ENCODE measurements around the gene NTHL1. TPM values are rescaled to one million over a fixed set of nuclear protein-coding genes. Genes with fewer than 3 reads are reported as not detected.

NTHL1 gene
- total and polyA plus RNA-seq, 2 of the 4 experiments (the other 2 are of a cell fraction): 22.8 to 28.0 TPM

GRCh38 chr16:2031081-2031577 is 16.5 kb downstream of the NTHL1 start:
- H2AK5ac ChIP-seq (ENCODE audit: low read depth, low read length): no peak overlapping the region
- H3K23ac ChIP-seq (ENCODE audit: low read depth, low read length): no peak overlapping the region
- H3K4me1 ChIP-seq (ENCODE audit: control insufficient read depth, insufficient read depth, low read length): peaks cover 47% of the 10 kb centered on the region
- no peak overlapping the region for H3K9ac ChIP-seq (ENCODE audit: low read depth, low read length)
- H4K20me1 ChIP-seq (ENCODE audit: insufficient read depth, low read length): peaks cover 15% of the 10 kb centered on the region
- peaks cover 13% of the 10 kb centered on the region for H3K9me1 ChIP-seq (ENCODE audit: insufficient read depth, low read length)
- DNase-seq: no peak
- POLR2A ChIA-PET (ENCODE audit: unreplicated experiment): no interaction called here
- intact Hi-C loops (cut with micrococcal nuclease): no loop called here
- no peaks in the 10 kb centered on the region for H3K9me3 ChIP-seq (ENCODE audit: control insufficient read depth, insufficient read depth, low read length)
- in situ Hi-C loops (cut with MboI; ENCODE audit: low sequenced_read_pairs): no loop called here
- no peak for TF ChIP-seq FOS (IDR thresholded peaks at IDR 0.05; ENCODE audit: low read depth, low read length)
- TF ChIP-seq BHLHE40 (IDR thresholded peaks at IDR 0.05; ENCODE audit: low read depth, low read length): no peak
- TF ChIP-seq POLR2A (IDR thresholded peaks at IDR 0.05; ENCODE audit: low read depth, low read length): no peak
- no peak for TF ChIP-seq RAD21 (IDR thresholded peaks at IDR 0.05; ENCODE audit: low read length)
- TF ChIP-seq, protein P1, sequence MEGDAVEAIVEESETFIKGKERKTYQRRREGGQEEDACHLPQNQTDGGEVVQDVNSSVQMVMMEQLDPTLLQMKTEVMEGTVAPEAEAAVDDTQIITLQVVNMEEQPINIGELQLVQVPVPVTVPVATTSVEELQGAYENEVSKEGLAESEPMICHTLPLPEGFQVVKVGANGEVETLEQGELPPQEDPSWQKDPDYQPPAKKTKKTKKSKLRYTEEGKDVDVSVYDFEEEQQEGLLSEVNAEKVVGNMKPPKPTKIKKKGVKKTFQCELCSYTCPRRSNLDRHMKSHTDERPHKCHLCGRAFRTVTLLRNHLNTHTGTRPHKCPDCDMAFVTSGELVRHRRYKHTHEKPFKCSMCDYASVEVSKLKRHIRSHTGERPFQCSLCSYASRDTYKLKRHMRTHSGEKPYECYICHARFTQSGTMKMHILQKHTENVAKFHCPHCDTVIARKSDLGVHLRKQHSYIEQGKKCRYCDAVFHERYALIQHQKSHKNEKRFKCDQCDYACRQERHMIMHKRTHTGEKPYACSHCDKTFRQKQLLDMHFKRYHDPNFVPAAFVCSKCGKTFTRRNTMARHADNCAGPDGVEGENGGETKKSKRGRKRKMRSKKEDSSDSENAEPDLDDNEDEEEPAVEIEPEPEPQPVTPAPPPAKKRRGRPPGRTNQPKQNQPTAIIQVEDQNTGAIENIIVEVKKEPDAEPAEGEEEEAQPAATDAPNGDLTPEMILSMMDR (conservative IDR thresholded peaks at IDR 0.05; ENCODE audit: low read depth, low read length): no peak
- no peak for TF ChIP-seq NFE2L2 (IDR thresholded peaks at IDR 0.05; ENCODE audit: low read depth, low read length)
- no peak for TF ChIP-seq MXI1 (IDR thresholded peaks at IDR 0.05; ENCODE audit: borderline replicate concordance, low read depth, low read length)
- no peak for TF ChIP-seq CEBPB (IDR thresholded peaks at IDR 0.05; ENCODE audit: low read depth, low read length)
- no peak for TF ChIP-seq RCOR1 (IDR thresholded peaks at IDR 0.05; ENCODE audit: insufficient replicate concordance, low read length)
- H3K4me3 ChIP-seq (ENCODE audit: insufficient read depth, low read depth, low read length): no peak overlapping the region
- H2BK15ac ChIP-seq (ENCODE audit: low read depth, low read length): no peak overlapping the region
- H3K4me2 ChIP-seq (ENCODE audit: low read depth, low read length): no peak overlapping the region
- H3K27me3 ChIP-seq (ENCODE audit: control insufficient read depth, insufficient read depth, low read length): no peaks in the 10 kb centered on the region
- H3K56ac ChIP-seq (ENCODE audit: extremely low read depth, insufficient read depth, low read length): no peak overlapping the region
- H2BK120ac ChIP-seq (ENCODE audit: low read depth, low read length): no peak overlapping the region
- no peak overlapping the region for H2BK5ac ChIP-seq (ENCODE audit: low read depth, low read length, poor library complexity, severe bottlenecking)
- peak overlapping the region; percentile 7 for H2AK9ac ChIP-seq (replicated peaks; ENCODE audit: low read depth, low read length, poor library complexity)
- no peak overlapping the region for H4K91ac ChIP-seq (ENCODE audit: insufficient read depth, low read depth, low read length)
- dilution Hi-C loops (cut with HindIII; ENCODE audit: low sequenced_read_pairs, unreplicated experiment): no loop called here
- H4K8ac ChIP-seq (ENCODE audit: low read depth in 2 of 2, low read length in 2 of 2): no peak overlapping the region
- BruUV-seq (replicated peaks): no TSS peak
- H2AFZ ChIP-seq (replicated peaks; ENCODE audit: low read length, poor library complexity): no peak overlapping the region
- CTCF ChIA-PET: no interaction called here
- H3K27ac ChIP-seq (ENCODE audit: insufficient read depth, low read length): no peak overlapping the region
- no peak overlapping the region for H2BK20ac ChIP-seq (ENCODE audit: low read depth, low read length)
- no peak for ATAC-seq (ENCODE audit: low read depth)
- peaks cover 16 to 76% of the 10 kb centered on the region in 2 experiments for H3K79me1 ChIP-seq (ENCODE audit: low read depth in 1 of 2, low read length in 2 of 2)
- H3K14ac ChIP-seq (replicated peaks; ENCODE audit: low read depth, low read length): no peak overlapping the region
- H3K18ac ChIP-seq (ENCODE audit: low read depth, low read length): no peak overlapping the region
- H3K4ac ChIP-seq (ENCODE audit: low read depth, low read length): no peak overlapping the region
- no peak overlapping the region for H4K5ac ChIP-seq (ENCODE audit: low read depth, low read length)
- H3K36me3 ChIP-seq (ENCODE audit: control insufficient read depth, insufficient read depth, low read length): peaks cover 20% of the 10 kb centered on the region
- 85% methylated on average over 4 of the region's 11 CpGs; no CpG with 5 or more reads in 1 of the 2 experiments for WGBS, 2 experiments (ENCODE audit: extremely low coverage in 2 of 2, insufficient read length in 1 of 2)
